MM.1S (cell line): Measurements from ENCODE around the gene SPOCK1.

ENCODE experiments used
- EZH2 ChIP-seq: fragments of 300-600 bp; sonication (generic); optimal IDR thresholded peaks from 2 replicates; pipeline ENCODE3; 2017; ENCODE audit warnings: low read depth, mild to moderate bottlenecking, antibody characterized with exemption, low read length, mixed read lengths
- EZH2phosphoT487 ChIP-seq: fragments of 300-600 bp; sonication (generic); IDR thresholded peaks from 2 replicates; pipeline ENCODE4 v1.6.1; 2018; ENCODE audit warnings: antibody characterized with exemption, low read length
- TF ChIP-seq, protein P1 (sequence below): fragments of 300-600 bp; sonication (generic); IDR thresholded peaks from 2 replicates; pipeline ENCODE4 v1.5.1; 2016; ENCODE audit warnings: antibody characterized with exemption, low read length, mixed read lengths

DNA sequence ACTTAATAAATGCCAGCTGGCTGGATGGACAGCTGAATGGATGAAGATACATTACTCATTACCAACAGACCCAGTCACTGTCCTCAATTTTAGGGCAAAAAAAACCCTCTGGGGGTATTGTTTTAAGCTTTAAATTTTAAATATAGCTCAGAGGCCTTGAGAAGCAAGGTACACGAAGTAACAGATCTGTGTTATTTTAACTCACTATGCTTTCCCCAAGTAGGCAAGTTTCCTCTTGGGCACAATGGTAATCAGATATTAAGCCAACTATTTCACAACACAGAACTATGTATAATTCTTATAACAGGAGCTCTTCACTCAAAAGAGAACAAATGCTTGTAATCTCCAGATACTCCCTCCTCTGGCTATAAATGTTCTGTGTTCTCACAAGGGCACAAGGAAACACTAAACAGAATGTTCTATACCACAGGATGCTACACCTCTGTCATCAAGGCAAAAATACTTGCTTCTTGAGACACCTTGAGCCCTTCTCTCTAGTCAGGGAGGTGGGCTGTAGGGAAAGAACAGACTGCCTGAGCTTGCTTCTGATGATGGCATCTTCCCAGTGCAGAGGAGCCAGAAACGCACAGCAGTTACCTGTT, 443.8 kb downstream of the SPOCK1 start:
- TF ChIP-seq, protein P1, sequence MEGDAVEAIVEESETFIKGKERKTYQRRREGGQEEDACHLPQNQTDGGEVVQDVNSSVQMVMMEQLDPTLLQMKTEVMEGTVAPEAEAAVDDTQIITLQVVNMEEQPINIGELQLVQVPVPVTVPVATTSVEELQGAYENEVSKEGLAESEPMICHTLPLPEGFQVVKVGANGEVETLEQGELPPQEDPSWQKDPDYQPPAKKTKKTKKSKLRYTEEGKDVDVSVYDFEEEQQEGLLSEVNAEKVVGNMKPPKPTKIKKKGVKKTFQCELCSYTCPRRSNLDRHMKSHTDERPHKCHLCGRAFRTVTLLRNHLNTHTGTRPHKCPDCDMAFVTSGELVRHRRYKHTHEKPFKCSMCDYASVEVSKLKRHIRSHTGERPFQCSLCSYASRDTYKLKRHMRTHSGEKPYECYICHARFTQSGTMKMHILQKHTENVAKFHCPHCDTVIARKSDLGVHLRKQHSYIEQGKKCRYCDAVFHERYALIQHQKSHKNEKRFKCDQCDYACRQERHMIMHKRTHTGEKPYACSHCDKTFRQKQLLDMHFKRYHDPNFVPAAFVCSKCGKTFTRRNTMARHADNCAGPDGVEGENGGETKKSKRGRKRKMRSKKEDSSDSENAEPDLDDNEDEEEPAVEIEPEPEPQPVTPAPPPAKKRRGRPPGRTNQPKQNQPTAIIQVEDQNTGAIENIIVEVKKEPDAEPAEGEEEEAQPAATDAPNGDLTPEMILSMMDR: no peak
- TF ChIP-seq EZH2 (no peak), EZH2phosphoT487 (no peak)
